LHCN-M2 (cell line): ENCODE measurements around the gene TRPM3. TPM values are rescaled to one million over a fixed set of nuclear protein-coding genes. Genes with fewer than 3 reads are reported as not detected.

Experiments
- DNase-seq: peaks from one replicate; pipeline ENCODE4 v3.0.0-alpha.2; 2012; ENCODE audit warnings: low read depth
- total RNA-seq: library from RNA; depleted of rRNA; stranded (reverse); fragments of >200 nt; gene quantifications from 2 replicates; pipeline ENCODE4 v1.2.3, GENCODE V29; 2014

TRPM3 gene
- total RNA-seq, 1 experiment from 2014 or later = 3.4 TPM

- no peak for DNase-seq
Measured at GRCh38 chr9:70949239-70949638, 172.2 kb downstream of the TRPM3 start.

- DNase-seq = no peak
Measured at GRCh38 chr9:70948744-70949143, 172.7 kb downstream of the TRPM3 start.

- DNase-seq = no peak
Measured at GRCh38 chr9:70947511-70947910, 173.9 kb downstream of the TRPM3 start.

GRCh38 chr9:70947086-70947485, 174.3 kb downstream of the TRPM3 start:
- peak; percentile 54 for DNase-seq

GRCh38 chr9:70945301-70945700, 176.1 kb downstream of the TRPM3 start:
- DNase-seq = no peak

- no peak for DNase-seq
Measured at GRCh38 chr9:70941191-70941590, 180.2 kb downstream of the TRPM3 start.

GRCh38 chr9:70940605-70941004, 180.8 kb downstream of the TRPM3 start:
- no peak for DNase-seq

- DNase-seq = no peak
Measured at GRCh38 chr9:70936536-70936935, 184.9 kb downstream of the TRPM3 start.

GRCh38 chr9:70935856-70936255, 185.6 kb downstream of the TRPM3 start:
- DNase-seq = no peak

- no peak for DNase-seq
Measured at GRCh38 chr9:70934642-70935041, 186.8 kb downstream of the TRPM3 start.

- no peak for DNase-seq
Measured at GRCh38 chr9:70933321-70933720, 188.1 kb downstream of the TRPM3 start.

- no peak for DNase-seq
Measured at GRCh38 chr9:70932097-70932496, 189.3 kb downstream of the TRPM3 start.

GRCh38 chr9:70927530-70927929, 193.9 kb downstream of the TRPM3 start:
- DNase-seq = no peak

GRCh38 chr9:70924895-70925547, 196.4 kb downstream of the TRPM3 start:
- DNase-seq = peak; percentile 86

- peak; percentile 80 for DNase-seq
Measured at GRCh38 chr9:70924380-70924779, 197.0 kb downstream of the TRPM3 start.

GRCh38 chr9:70923961-70924360, 197.5 kb downstream of the TRPM3 start:
- DNase-seq = peak; percentile 14

GRCh38 chr9:70921136-70921535, 200.3 kb downstream of the TRPM3 start:
- peak; percentile 45 for DNase-seq

GRCh38 chr9:70917277-70917676, 204.1 kb downstream of the TRPM3 start:
- no peak for DNase-seq

- no peak for DNase-seq
Measured at GRCh38 chr9:70911791-70912190, 209.6 kb downstream of the TRPM3 start.

- DNase-seq = no peak
Measured at GRCh38 chr9:70910598-70910997, 210.8 kb downstream of the TRPM3 start.

- peak; percentile 98 for DNase-seq
Measured at GRCh38 chr9:70902692-70903131, 218.7 kb downstream of the TRPM3 start.

GRCh38 chr9:70902171-70902570, 219.2 kb downstream of the TRPM3 start:
- DNase-seq = peak; percentile 54

- peak; percentile 72 for DNase-seq
Measured at GRCh38 chr9:70901746-70902145, 219.7 kb downstream of the TRPM3 start.

- DNase-seq = no peak
Measured at GRCh38 chr9:70901013-70901412, 220.4 kb downstream of the TRPM3 start.
